BE2C (cell line): Measurements from ENCODE around the gene KIRREL1.
A peak's percentile ranks its signal among the peaks of the same experiment; 100 is the strongest.

Experiments
- DNase-seq: peaks from one replicate; pipeline ENCODE4 v3.0.0-alpha.2; 2020
- H3K27me3 ChIP-seq: fragments of 250-450 bp; sonication (Bioruptor Pico); 2 replicates; pipeline ENCODE4 v1.5.1; 2020; ENCODE audit warnings: mild to moderate bottlenecking
- H3K36me3 ChIP-seq: fragments of 250-450 bp; sonication (Bioruptor Pico); 2 replicates; pipeline ENCODE4 v1.5.1; 2020; ENCODE audit warnings: mild to moderate bottlenecking
- H3K4me1 ChIP-seq: fragments of 250-450 bp; sonication (Bioruptor Pico); 2 replicates; pipeline ENCODE4 v1.5.1; 2020
- H3K4me3 ChIP-seq: 2 replicates; pipeline ENCODE4 v1.5.1; 2011; ENCODE audit warnings: low read depth, low read length
- H3K9me3 ChIP-seq: fragments of 250-450 bp; sonication (Bioruptor Pico); 2 replicates; pipeline ENCODE4 v1.5.1; 2020
- TF ChIP-seq, protein P1 (sequence below): IDR thresholded peaks from 2 replicates; pipeline ENCODE4 v1.5.1; 2012; ENCODE audit warnings: mild to moderate bottlenecking, low read depth, low read length

The KIRREL1 gene

GRCh38 chr1:158117854-158118704 lies 124.6 kb downstream of the KIRREL1 start:
- H3K4me1 ChIP-seq: no peaks in the 10 kb centered on the region
- no peak overlapping the region for H3K4me3 ChIP-seq
- H3K27me3 ChIP-seq: peaks cover 7% of the 10 kb centered on the region; the same call in 1 of the 2 replicates
- H3K36me3 ChIP-seq: no peaks in the 10 kb centered on the region
- no peaks in the 10 kb centered on the region for H3K9me3 ChIP-seq
- DNase-seq: peak; percentile 47
- TF ChIP-seq, protein P1, sequence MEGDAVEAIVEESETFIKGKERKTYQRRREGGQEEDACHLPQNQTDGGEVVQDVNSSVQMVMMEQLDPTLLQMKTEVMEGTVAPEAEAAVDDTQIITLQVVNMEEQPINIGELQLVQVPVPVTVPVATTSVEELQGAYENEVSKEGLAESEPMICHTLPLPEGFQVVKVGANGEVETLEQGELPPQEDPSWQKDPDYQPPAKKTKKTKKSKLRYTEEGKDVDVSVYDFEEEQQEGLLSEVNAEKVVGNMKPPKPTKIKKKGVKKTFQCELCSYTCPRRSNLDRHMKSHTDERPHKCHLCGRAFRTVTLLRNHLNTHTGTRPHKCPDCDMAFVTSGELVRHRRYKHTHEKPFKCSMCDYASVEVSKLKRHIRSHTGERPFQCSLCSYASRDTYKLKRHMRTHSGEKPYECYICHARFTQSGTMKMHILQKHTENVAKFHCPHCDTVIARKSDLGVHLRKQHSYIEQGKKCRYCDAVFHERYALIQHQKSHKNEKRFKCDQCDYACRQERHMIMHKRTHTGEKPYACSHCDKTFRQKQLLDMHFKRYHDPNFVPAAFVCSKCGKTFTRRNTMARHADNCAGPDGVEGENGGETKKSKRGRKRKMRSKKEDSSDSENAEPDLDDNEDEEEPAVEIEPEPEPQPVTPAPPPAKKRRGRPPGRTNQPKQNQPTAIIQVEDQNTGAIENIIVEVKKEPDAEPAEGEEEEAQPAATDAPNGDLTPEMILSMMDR: peak; percentile 50

- TF ChIP-seq, protein P1: no peak
- Histone ChIP-seq H3K9me3 (no peaks in the 10 kb centered on the region), H3K27me3 (no peaks in the 10 kb centered on the region; the same call in 1 of the 2 replicates), H3K4me1 (no peaks in the 10 kb centered on the region), H3K36me3 (no peaks in the 10 kb centered on the region), H3K4me3 (no peak overlapping the region)
- no peak for DNase-seq
Measured at GRCh38 chr1:158118713-158119402, 125.4 kb downstream of the KIRREL1 start.

DNA sequence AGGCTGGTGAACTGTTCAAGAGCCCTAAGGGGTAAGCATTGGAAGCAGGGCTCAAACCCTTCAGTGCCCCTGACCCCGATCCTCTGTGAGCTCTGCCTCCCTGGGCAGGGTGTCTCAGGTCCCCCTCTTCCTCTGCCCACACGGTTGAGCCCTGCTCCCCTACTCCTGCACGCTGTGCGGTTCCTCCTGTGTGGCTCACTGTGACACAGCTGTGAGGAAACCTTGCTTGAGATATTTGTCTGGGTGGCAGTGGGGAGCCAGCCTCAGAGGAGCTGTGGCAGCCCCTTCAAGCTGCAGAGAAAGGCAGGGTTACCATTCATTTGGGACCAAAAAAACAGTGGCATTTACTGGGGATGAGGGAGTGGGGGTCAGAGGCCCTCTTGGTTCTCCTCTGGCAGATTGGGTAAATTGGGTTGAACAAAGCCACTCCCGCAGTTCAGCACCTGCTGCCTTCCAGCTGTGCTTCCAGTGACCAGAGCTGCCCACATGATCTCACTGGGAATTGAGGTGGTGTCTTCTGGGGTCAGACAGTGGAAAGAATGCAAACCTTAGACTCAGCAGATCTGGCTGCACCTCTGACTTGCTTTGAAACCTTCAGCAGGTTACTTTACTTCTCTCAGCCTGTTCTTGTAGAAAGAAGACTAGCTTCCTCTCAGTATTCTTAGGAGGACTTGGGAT lies 126.7 kb downstream of the KIRREL1 start:
- no peaks in the 10 kb centered on the region; the same call in 1 of the 2 replicates for H3K27me3 ChIP-seq
- no peaks in the 10 kb centered on the region for H3K9me3 ChIP-seq
- no peak overlapping the region for H3K4me3 ChIP-seq
- TF ChIP-seq, protein P1: no peak
- H3K4me1 ChIP-seq: no peaks in the 10 kb centered on the region
- H3K36me3 ChIP-seq: no peaks in the 10 kb centered on the region
- DNase-seq: no peak

- no peaks in the 10 kb centered on the region for H3K9me3 ChIP-seq
- DNase-seq: peak; percentile 18
- TF ChIP-seq, protein P1: peak; percentile 63
Measured at GRCh38 chr1:158121604-158122254, 128.3 kb downstream of the KIRREL1 start.

GRCh38 chr1:158122833-158123388 lies 129.5 kb downstream of the KIRREL1 start:
- Histone ChIP-seq H3K27me3 (no peaks in the 10 kb centered on the region; the same call in 1 of the 2 replicates), H3K4me1 (no peaks in the 10 kb centered on the region), H3K4me3 (no peak overlapping the region), H3K36me3 (no peaks in the 10 kb centered on the region), H3K9me3 (no peaks in the 10 kb centered on the region)
- no peak for DNase-seq
- TF ChIP-seq, protein P1: no peak

More at GRCh38 chr1:158121604-158122254, 128.3 kb downstream of the KIRREL1 start:
- no peaks in the 10 kb centered on the region for H3K4me1 ChIP-seq
- H3K27me3 ChIP-seq: no peaks in the 10 kb centered on the region; the same call in 1 of the 2 replicates
- H3K4me3 ChIP-seq: no peak overlapping the region
- H3K36me3 ChIP-seq: no peaks in the 10 kb centered on the region
